Tibial nerve (tissue), 4 donors: Measurements from ENCODE around the gene POLL. TPM values are rescaled to one million over a fixed set of nuclear protein-coding genes. Genes with fewer than 3 reads are reported as not detected.

Experiments used
- DNase-seq, 2 donors: peaks; one replicate each; pipeline ENCODE4 v3.0.0-alpha.2; 2019; ENCODE audit warnings: low spot score in 2 of 2
- H3K27ac ChIP-seq, 4 donors: fragments of 200-600 bp; sonication (generic) in 3 of 4; one replicate each; pipeline ENCODE4 v1.5.1; 2017 to 2019; ENCODE audit warnings: mild to moderate bottlenecking in 1 of 4
- H3K27me3 ChIP-seq, 2 donors: fragments of 200-600 bp; sonication (generic) in 1 of 2; one replicate each; pipeline versions ENCODE4 v1.5.1 to v1.6.0; 2017 to 2019
- H3K36me3 ChIP-seq, 3 donors: fragments of 200-600 bp; sonication (generic); one replicate each; pipeline ENCODE4 v1.5.1; 2018 to 2019
- H3K4me1 ChIP-seq, 4 donors: fragments of 200-600 bp; sonication (generic) in 3 of 4; one replicate each; pipeline ENCODE4 v1.5.1; 2017 to 2019
- H3K4me3 ChIP-seq, 4 donors: fragments of 200-600 bp; sonication (generic) in 3 of 4; one replicate each; pipeline ENCODE4 v1.5.1; 2017 to 2019; ENCODE audit warnings: mild to moderate bottlenecking in 1 of 4, moderate library complexity in 1 of 4
- H3K9me3 ChIP-seq, 4 donors: fragments of 200-600 bp; sonication (generic) in 3 of 4; one replicate each; pipeline ENCODE4 v1.5.1; 2017 to 2019
- CTCF ChIP-seq, 5 experiments: fragments of 200-600 bp in 3 of 5; fragments of 450-650 bp in 2 of 5; sonication (generic) in 3 of 5; IDR thresholded peaks; one replicate each; pipeline ENCODE4 v1.5.1; 2016 to 2019; ENCODE audit warnings: antibody characterized with exemption in 5 of 5, mild to moderate bottlenecking in 3 of 5, moderate library complexity in 2 of 5
- EP300 ChIP-seq, 2 donors: sonication (generic); formaldehyde crosslinking; IDR thresholded peaks; one replicate each; pipeline ENCODE4 v1.6.1; 2017; ENCODE audit warnings: antibody characterized with exemption in 2 of 2, mild to moderate bottlenecking in 1 of 2
- POLR2A ChIP-seq, 2 donors: fragments of 450-650 bp; IDR thresholded peaks; one replicate each; pipeline ENCODE4 v1.6.1; 2017; ENCODE audit warnings: antibody characterized with exemption in 2 of 2, mild to moderate bottlenecking in 2 of 2, moderate library complexity in 2 of 2
- WGBS, 2 donors: methylation state at CpG; one replicate each; pipeline ENCODE4 v1.1.5; 2018; 5-methylcytosine and 5-hydroxymethylcytosine counted together
- total RNA-seq, 4 donors: library from RNA; depleted of rRNA; stranded (reverse); fragments of >200 nt; gene quantifications; one replicate each; pipeline ENCODE4 v1.1.0, GENCODE V29; 2016

The POLL gene
- total RNA-seq, 4 donors from 2014 or later, result 27.8 to 45.7 (median 35.8) TPM

GRCh38 chr10:101617824-101618568, 29.9 kb upstream of the POLL start:
- WGBS, 2 donors, result 75 to 78% methylated on average over 4 of the region's 4 CpGs
- Histone ChIP-seq H3K27ac (no peak overlapping the region), H3K9me3 (no peaks in the 10 kb centered on the region), H3K27me3 (no peaks in the 10 kb centered on the region), H3K36me3 (peaks cover 0 to 68% (median 5%) of the 10 kb centered on the region in 3 donors), H3K4me3 (no peak overlapping the region), H3K4me1 (peaks cover 0 to 24% (median 8%) of the 10 kb centered on the region in 4 donors)
- TF ChIP-seq POLR2A (IDR thresholded peaks at IDR 0.05) (no peak), CTCF (IDR thresholded peaks at IDR 0.05) (no peak), EP300 (IDR thresholded peaks at IDR 0.05) (no peak)
- DNase-seq, result no peak

- H3K4me1 ChIP-seq, result peaks cover 0 to 24% (median 8%) of the 10 kb centered on the region in 4 donors
- H3K9me3 ChIP-seq, result no peaks in the 10 kb centered on the region
- peaks cover 0 to 64% (median 5%) of the 10 kb centered on the region in 3 donors for H3K36me3 ChIP-seq
Measured at GRCh38 chr10:101617102-101617823, 29.2 kb upstream of the POLL start.

GRCh38 chr10:101616415-101617101, 28.5 kb upstream of the POLL start:
- TF ChIP-seq EP300 (IDR thresholded peaks at IDR 0.05) (no peak), POLR2A (IDR thresholded peaks at IDR 0.05) (no peak), CTCF (IDR thresholded peaks at IDR 0.05) (no peak)
- Histone ChIP-seq H3K4me1 (peaks cover 0 to 24% (median 8%) of the 10 kb centered on the region in 4 donors), H3K36me3 (peaks cover 0 to 64% (median 4%) of the 10 kb centered on the region in 3 donors), H3K4me3 (no peak overlapping the region), H3K27ac (no peak overlapping the region), H3K27me3 (no peaks in the 10 kb centered on the region), H3K9me3 (no peaks in the 10 kb centered on the region)
- 79 to 83% methylated on average over 9 of the region's 9 CpGs for WGBS, 2 donors
- DNase-seq, result no peak

More at GRCh38 chr10:101617102-101617823, 29.2 kb upstream of the POLL start:
- TF ChIP-seq CTCF (IDR thresholded peaks at IDR 0.05), result no peak
- TF ChIP-seq EP300 (IDR thresholded peaks at IDR 0.05), result no peak
- TF ChIP-seq POLR2A (IDR thresholded peaks at IDR 0.05), result no peak
- no peak for DNase-seq
- no peak overlapping the region for H3K4me3 ChIP-seq
- no peak overlapping the region for H3K27ac ChIP-seq
- WGBS, 2 donors, result 74 to 77% methylated on average over 8 of the region's 8 CpGs
- no peaks in the 10 kb centered on the region for H3K27me3 ChIP-seq

GRCh38 chr10:101615525-101616116, 27.6 kb upstream of the POLL start:
- Histone ChIP-seq H3K36me3 (peaks cover 0 to 64% (median 5%) of the 10 kb centered on the region in 3 donors), H3K9me3 (no peaks in the 10 kb centered on the region)

More at GRCh38 chr10:101615525-101616116, 27.6 kb upstream of the POLL start:
- H3K4me3 ChIP-seq, result no peak overlapping the region
- H3K27ac ChIP-seq, result peak overlapping the region in 1 of 4 donors; percentile 42
- H3K27me3 ChIP-seq, result no peaks in the 10 kb centered on the region
- WGBS, 2 donors, result 71 to 80% methylated on average over 5 of the region's 5 CpGs
- H3K4me1 ChIP-seq, result peaks cover 0 to 24% (median 8%) of the 10 kb centered on the region in 4 donors
- DNase-seq, result no peak
- no peak for TF ChIP-seq EP300 (IDR thresholded peaks at IDR 0.05)
- TF ChIP-seq POLR2A (IDR thresholded peaks at IDR 0.05), result no peak
- no peak for TF ChIP-seq CTCF (IDR thresholded peaks at IDR 0.05)
